Measurements from ENCODE around the gene NPC2. TPM values are rescaled to one million over a fixed set of nuclear protein-coding genes. Genes with fewer than 3 reads are reported as not detected.
A peak's percentile ranks its signal among the peaks of the same experiment; 100 is the strongest.

NPC2 gene
- total RNA-seq, 1 donor from 2014 or later, result 524 TPM

DNA sequence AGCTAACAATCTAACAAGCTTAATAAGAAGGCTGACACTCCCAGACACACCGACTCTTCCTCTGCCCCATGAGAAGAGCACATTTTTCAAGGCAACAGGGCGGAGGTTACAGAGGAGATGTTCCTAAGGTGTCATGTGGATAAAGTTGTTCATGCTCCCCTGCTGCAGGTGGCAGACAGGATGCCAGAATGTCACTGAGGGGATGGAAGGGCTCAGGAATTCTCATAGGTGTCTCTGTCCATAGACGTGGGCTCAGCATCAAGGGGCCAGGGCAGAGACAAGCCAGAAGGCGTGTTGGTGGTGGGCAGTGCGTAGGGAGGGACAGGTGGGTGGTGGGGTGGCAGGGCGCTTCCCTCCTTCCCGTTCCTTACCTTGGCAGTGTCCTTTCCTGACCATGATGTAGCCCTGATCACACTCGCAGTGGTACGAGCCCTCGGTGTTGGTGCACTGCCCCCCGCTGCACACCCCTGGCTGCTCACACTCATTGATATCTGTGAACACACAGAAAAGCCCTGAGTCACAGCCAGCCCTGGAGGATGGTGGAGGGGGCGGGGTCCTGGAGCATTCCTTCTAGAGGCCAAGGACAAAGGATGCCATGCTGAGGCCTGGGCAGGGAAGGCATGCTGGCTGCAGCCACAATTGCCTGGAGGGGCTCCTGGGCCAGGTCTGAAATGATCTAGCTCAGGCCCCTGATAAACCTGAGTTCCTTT lies 23.5 kb upstream of the NPC2 start:
- Mint-ChIP-seq H3K9me3 (ENCODE audit: unreplicated experiment) (no peaks in the 10 kb centered on the region), H3K36me3 (ENCODE audit: unreplicated experiment) (peaks cover 57% of the 10 kb centered on the region), H3K27me3 (ENCODE audit: unreplicated experiment) (no peaks in the 10 kb centered on the region), H3K27ac (ENCODE audit: unreplicated experiment) (no peak overlapping the region), H3K4me3 (ENCODE audit: unreplicated experiment) (no peak overlapping the region), H3K4me1 (ENCODE audit: unreplicated experiment) (peaks cover 24% of the 10 kb centered on the region)
- no peak for DNase-seq (ENCODE audit: extremely low spot score, unreplicated experiment)
- TF ChIP-seq, protein P1, sequence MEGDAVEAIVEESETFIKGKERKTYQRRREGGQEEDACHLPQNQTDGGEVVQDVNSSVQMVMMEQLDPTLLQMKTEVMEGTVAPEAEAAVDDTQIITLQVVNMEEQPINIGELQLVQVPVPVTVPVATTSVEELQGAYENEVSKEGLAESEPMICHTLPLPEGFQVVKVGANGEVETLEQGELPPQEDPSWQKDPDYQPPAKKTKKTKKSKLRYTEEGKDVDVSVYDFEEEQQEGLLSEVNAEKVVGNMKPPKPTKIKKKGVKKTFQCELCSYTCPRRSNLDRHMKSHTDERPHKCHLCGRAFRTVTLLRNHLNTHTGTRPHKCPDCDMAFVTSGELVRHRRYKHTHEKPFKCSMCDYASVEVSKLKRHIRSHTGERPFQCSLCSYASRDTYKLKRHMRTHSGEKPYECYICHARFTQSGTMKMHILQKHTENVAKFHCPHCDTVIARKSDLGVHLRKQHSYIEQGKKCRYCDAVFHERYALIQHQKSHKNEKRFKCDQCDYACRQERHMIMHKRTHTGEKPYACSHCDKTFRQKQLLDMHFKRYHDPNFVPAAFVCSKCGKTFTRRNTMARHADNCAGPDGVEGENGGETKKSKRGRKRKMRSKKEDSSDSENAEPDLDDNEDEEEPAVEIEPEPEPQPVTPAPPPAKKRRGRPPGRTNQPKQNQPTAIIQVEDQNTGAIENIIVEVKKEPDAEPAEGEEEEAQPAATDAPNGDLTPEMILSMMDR (IDR thresholded peaks at IDR 0.05), result no peak

DNA sequence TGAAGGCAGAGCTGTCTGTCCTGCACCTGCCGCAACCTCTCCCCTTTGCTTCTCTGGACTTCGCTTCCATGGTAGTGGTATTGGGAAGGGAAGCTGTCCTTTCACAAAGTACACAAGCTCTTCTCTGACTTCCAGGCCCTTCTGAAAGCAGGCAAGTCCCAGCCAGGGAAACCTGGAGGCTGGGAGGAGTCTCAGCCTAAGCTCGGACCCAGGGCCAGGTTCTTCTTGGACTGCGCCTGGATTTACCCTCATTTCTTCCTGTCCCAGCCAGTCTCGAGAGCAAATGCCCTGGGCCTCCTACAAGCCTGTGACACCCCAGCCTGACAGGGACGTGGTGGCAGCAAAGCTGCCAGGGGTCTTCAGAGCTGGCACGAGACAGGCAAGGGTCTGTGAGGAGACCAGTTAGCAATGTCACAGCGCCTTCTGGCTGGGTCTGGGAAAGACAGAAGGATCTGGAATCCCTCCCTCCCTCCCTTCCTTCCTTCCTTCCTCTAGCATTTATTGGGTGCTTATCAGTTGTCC lies 22.8 kb upstream of the NPC2 start:
- TF ChIP-seq, protein P1 (IDR thresholded peaks at IDR 0.05), result no peak
- no peak for DNase-seq (ENCODE audit: extremely low spot score, unreplicated experiment)
- no peaks in the 10 kb centered on the region for H3K9me3 Mint-ChIP-seq (ENCODE audit: unreplicated experiment)
- H3K27ac Mint-ChIP-seq (ENCODE audit: unreplicated experiment), result no peak overlapping the region
- no peaks in the 10 kb centered on the region for H3K27me3 Mint-ChIP-seq (ENCODE audit: unreplicated experiment)
- H3K36me3 Mint-ChIP-seq (ENCODE audit: unreplicated experiment), result peaks cover 59% of the 10 kb centered on the region
- peaks cover 31% of the 10 kb centered on the region for H3K4me1 Mint-ChIP-seq (ENCODE audit: unreplicated experiment)
- no peak overlapping the region for H3K4me3 Mint-ChIP-seq (ENCODE audit: unreplicated experiment)

DNA sequence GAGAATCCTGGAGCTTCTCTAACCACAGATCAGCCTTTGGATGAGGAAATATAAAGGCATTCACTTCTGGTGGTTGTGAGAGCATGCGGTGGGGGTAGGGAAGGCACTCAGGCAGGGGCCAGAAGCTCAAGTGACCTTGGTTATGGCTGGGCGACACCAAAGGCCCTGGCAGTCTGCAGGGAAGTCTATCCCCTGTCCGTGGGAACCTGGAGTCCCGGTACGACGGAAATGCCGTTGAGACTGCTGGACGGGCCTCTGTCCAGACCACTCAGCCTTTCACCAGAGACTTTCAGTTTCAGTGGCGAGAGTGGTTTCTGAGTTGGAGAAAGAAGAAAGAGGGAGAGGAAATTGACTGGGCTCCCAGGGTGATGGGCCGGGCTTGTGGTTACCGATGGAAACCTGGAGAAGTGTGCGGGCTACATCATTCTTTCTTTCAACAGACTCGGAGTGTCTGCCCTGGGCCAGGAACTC lies 21.4 kb upstream of the NPC2 start:
- peaks cover 43% of the 10 kb centered on the region for H3K4me1 Mint-ChIP-seq (ENCODE audit: unreplicated experiment)
- no peaks in the 10 kb centered on the region for H3K9me3 Mint-ChIP-seq (ENCODE audit: unreplicated experiment)
- TF ChIP-seq, protein P1 (IDR thresholded peaks at IDR 0.05), result no peak
- H3K27ac Mint-ChIP-seq (ENCODE audit: unreplicated experiment), result peak overlapping the region; percentile 56
- DNase-seq (ENCODE audit: extremely low spot score, unreplicated experiment), result no peak
- H3K36me3 Mint-ChIP-seq (ENCODE audit: unreplicated experiment), result peaks cover 57% of the 10 kb centered on the region
- H3K27me3 Mint-ChIP-seq (ENCODE audit: unreplicated experiment), result no peaks in the 10 kb centered on the region
- no peak overlapping the region for H3K4me3 Mint-ChIP-seq (ENCODE audit: unreplicated experiment)

DNA sequence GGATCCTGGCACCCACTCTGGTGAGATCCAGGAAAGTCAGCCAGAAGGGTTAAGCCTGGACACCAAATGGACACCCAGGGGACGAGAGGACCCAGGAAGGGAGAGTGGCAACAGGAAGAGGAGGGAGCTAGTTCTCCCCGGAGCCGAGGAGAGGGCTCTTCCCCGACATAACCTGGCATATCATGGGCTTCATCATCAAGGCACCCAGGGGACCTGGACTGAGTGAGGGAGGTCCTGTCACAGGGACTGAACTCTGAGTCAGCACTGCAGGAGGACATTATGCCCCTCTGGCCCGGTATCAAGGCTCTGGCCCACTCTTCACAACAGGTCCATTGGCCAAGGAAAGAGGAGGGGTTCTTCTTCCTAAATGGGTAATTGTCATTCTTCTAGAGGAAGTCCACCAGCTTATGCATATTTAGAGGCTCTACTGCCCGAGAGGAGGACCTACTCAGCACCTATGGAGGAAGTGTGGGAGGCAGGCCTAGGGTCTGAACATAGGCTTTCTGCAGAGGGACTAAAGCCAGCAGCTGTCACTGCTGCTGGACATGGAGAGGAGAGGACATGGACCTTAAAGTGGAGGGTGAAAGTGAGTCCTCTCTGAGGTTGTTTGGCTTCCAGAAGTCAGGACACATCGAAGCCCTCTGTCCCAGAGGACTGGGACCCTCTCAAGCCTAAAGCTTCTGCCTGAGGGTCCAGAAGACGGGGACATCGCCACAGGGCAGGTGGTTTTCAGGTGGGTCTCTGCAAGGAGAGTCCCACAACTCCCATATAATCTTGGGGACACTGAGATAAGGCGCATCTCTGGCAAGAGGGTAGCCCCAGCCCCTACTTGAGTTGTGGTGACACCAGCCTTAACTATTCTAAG lies 19.1 kb upstream of the NPC2 start:
- Mint-ChIP-seq H3K4me3 (ENCODE audit: unreplicated experiment) (no peak overlapping the region), H3K9me3 (ENCODE audit: unreplicated experiment) (no peaks in the 10 kb centered on the region), H3K36me3 (ENCODE audit: unreplicated experiment) (peaks cover 57% of the 10 kb centered on the region), H3K4me1 (ENCODE audit: unreplicated experiment) (peaks cover 41% of the 10 kb centered on the region), H3K27me3 (ENCODE audit: unreplicated experiment) (no peaks in the 10 kb centered on the region), H3K27ac (ENCODE audit: unreplicated experiment) (peak overlapping the region; percentile 84)
- TF ChIP-seq, protein P1 (IDR thresholded peaks at IDR 0.05), result no peak
- no peak for DNase-seq (ENCODE audit: extremely low spot score, unreplicated experiment)

DNA sequence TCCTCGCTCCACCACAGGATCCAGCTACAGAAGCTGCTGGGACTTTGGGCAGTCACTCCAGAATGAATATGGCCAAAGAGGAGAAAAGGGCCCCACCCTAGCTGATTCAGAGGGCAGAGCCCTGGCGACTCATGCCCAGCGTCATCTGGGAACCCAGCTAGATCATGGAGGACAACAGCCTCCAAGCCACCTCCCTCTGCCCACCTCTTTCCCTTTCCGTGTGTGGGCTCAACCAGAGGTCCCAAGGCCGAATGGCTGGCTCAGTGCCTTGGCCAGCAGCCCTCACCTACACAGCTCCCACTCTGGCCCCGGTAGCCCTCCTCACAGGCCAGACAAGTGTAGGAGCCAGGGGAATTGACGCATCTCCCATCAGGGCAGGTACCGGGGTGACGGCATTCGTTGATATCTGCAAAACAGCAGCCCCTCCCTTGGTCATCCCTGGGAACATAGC lies 17.9 kb upstream of the NPC2 start:
- H3K27me3 Mint-ChIP-seq (ENCODE audit: unreplicated experiment), result no peaks in the 10 kb centered on the region
- H3K4me3 Mint-ChIP-seq (ENCODE audit: unreplicated experiment), result no peak overlapping the region
- peaks cover 57% of the 10 kb centered on the region for H3K36me3 Mint-ChIP-seq (ENCODE audit: unreplicated experiment)
- no peak for DNase-seq (ENCODE audit: extremely low spot score, unreplicated experiment)
- H3K9me3 Mint-ChIP-seq (ENCODE audit: unreplicated experiment), result no peaks in the 10 kb centered on the region
- H3K4me1 Mint-ChIP-seq (ENCODE audit: unreplicated experiment), result peaks cover 33% of the 10 kb centered on the region
- TF ChIP-seq, protein P1 (IDR thresholded peaks at IDR 0.05), result no peak
- H3K27ac Mint-ChIP-seq (ENCODE audit: unreplicated experiment), result peak overlapping the region; percentile 84
